22Rv1 (cell line): Measurements from ENCODE around the gene FBXO30.

Experiments used
- ZFX ChIP-seq: fragments of 450-650 bp; IDR thresholded peaks from 2 replicates; pipeline ENCODE4 v1.6.1; 2017; ENCODE audit warnings: antibody characterized with exemption, borderline replicate concordance
- TF ChIP-seq, protein P1 (sequence below): fragments of 450-650 bp; IDR thresholded peaks from 2 replicates; pipeline ENCODE4 v1.5.1; 2017; ENCODE audit warnings: mild to moderate bottlenecking

DNA sequence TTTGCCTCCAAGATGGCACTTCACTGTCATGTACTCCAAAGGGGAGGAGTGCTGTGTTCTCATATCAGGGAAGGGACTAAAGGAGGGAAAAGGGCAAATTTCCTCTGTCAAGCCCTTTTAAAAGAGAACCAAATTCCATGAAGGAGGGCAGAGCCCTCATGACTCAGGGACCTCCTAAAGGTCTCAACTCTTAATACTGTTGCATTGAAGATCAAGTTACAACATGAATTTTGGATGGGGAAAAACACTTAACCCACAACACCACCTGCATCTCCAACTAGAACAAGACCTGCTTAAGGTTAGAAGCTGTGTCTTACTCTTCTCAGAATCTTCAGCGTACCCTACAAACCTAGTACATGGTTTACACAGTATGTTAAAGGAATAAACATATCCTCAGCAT is 23.7 kb upstream of the FBXO30 start:
- TF ChIP-seq, protein P1, sequence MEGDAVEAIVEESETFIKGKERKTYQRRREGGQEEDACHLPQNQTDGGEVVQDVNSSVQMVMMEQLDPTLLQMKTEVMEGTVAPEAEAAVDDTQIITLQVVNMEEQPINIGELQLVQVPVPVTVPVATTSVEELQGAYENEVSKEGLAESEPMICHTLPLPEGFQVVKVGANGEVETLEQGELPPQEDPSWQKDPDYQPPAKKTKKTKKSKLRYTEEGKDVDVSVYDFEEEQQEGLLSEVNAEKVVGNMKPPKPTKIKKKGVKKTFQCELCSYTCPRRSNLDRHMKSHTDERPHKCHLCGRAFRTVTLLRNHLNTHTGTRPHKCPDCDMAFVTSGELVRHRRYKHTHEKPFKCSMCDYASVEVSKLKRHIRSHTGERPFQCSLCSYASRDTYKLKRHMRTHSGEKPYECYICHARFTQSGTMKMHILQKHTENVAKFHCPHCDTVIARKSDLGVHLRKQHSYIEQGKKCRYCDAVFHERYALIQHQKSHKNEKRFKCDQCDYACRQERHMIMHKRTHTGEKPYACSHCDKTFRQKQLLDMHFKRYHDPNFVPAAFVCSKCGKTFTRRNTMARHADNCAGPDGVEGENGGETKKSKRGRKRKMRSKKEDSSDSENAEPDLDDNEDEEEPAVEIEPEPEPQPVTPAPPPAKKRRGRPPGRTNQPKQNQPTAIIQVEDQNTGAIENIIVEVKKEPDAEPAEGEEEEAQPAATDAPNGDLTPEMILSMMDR, result no peak
- no peak for TF ChIP-seq ZFX
